H1 (cell line): ENCODE data around the gene GUCA2B. TPM values are rescaled to one million over a fixed set of nuclear protein-coding genes. Genes with fewer than 3 reads are reported as not detected.

Experiments
- BRCA1 ChIP-seq: IDR thresholded peaks from 2 replicates; pipeline ENCODE4 v1.6.1; 2012; ENCODE audit warnings: low read depth, low read length, improper control_type of control experiment
- CHD7 ChIP-seq: fragments of 300-600 bp; sonication (generic); IDR thresholded peaks from 2 replicates; pipeline ENCODE4 v1.7.1; 2012; ENCODE audit warnings: low read length, moderate library complexity, mild to moderate bottlenecking, inconsistent platforms; ENCODE audit not compliant: insufficient replicate concordance
- HDAC6 ChIP-seq: IDR thresholded peaks from one replicate; pipeline ENCODE4 v1.7.1; 2012; ENCODE audit warnings: low read depth, mild to moderate bottlenecking, inconsistent platforms, low read length, moderate library complexity
- KDM5A ChIP-seq: fragments of 200-600 bp; IDR thresholded peaks from 2 replicates; pipeline ENCODE4 v1.7.1; 2012; ENCODE audit warnings: mild to moderate bottlenecking, low read length, inconsistent platforms, mixed read lengths
- RBBP5 ChIP-seq: IDR thresholded peaks from 2 replicates; pipeline ENCODE4 v1.7.1; 2012; ENCODE audit warnings: low read depth, mild to moderate bottlenecking, inconsistent platforms, low read length, moderate library complexity, borderline replicate concordance
- polyA plus RNA-seq, 7 experiments: library from polyadenylated mRNA; depleted of rRNA in 3 of 7; stranded (reverse) in 5 of 7; unstranded in 2 of 7; fragments of >200 nt in 5 of 7; fragments of 200-250 nt in 2 of 7; gene quantifications; 1 replicate in 5 of 7; 2 replicates in 1 of 7; 4 replicates in 1 of 7; pipeline versions ENCODE4 v1.2.1 to v1.2.3, GENCODE V29; 2011 to 2013; ENCODE audit warnings: missing spikeins in 2 of 7, mixed read lengths in 2 of 7
- total RNA-seq: library from RNA; stranded (reverse); fragmentation: NEBNext Ultra II Directional; extraction: Animal tissue kit (Norgen Biotek cat#: 25700); gene quantifications from 2 replicates; pipeline ENCODE4 v1.2.1, GENCODE V29; 2021
- TF ChIP-seq, protein P1 (sequence below), 3 experiments: IDR thresholded peaks; 1 replicate in 2 of 3; 2 replicates in 1 of 3; pipeline versions ENCODE4 v1.5.1 to v1.6.1; 2011; ENCODE audit warnings: low read length in 3 of 3, mild to moderate bottlenecking in 3 of 3, inconsistent platforms in 2 of 3, low read depth in 1 of 3, moderate library complexity in 1 of 3; ENCODE audit not compliant: insufficient read depth in 1 of 3; ENCODE audit errors: control extremely low read depth in 1 of 3

GUCA2B gene
- total and polyA plus RNA-seq, 2 of the 8 experiments (the other 6 are each of a cell fraction or from before 2014, with no cell fraction given) = not detected

DNA sequence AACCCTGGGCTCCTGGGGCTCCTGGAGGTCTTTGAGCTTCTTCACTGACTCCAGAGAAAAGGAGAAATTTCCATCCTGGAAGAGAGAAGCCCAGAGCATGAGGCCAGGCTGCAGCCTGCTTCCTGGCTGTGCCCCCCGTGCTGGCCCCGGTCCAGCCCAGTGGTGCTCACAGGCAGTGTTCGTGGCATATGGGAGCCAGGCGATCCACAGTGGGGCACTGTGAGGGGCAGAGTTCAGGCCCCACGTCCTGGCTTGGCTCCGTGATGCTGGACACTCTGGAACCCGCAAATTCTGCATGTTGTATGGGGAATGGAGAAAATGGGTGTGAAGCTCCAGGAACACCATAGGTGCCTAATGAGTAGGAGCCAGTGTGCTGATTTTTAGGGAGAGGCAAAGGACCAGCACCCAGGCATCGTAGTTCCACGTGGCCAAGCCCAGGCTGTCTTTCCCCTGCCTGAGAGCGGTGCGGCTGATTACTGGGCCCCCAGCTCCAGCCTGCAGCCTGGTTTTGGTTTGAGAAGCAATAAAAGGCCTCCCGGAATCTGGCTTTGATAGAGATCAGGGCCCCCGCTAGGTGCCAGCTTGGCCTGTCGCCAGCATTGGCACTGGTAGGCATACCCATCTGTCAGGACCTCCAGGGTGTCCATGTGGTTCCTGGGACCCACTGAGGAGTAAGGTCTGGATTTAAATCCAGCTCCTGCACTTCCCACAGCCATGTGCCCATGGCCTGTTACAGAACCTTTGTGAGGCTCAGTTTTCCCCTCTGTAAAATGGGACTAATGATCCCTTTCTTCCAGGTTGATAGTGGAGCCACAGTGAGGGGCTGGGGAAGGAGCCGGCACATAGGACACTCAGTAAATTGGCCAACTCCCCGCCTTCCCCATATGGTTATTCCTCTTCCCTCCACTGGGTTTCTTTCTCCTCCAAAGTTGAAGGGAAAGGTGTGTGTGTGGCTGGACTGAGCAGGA, 10.6 kb downstream of the GUCA2B start (continued):
- TF ChIP-seq CHD7 (no peak), RBBP5 (no peak), KDM5A (no peak), BRCA1 (no peak), HDAC6 (no peak)
- TF ChIP-seq, protein P1, sequence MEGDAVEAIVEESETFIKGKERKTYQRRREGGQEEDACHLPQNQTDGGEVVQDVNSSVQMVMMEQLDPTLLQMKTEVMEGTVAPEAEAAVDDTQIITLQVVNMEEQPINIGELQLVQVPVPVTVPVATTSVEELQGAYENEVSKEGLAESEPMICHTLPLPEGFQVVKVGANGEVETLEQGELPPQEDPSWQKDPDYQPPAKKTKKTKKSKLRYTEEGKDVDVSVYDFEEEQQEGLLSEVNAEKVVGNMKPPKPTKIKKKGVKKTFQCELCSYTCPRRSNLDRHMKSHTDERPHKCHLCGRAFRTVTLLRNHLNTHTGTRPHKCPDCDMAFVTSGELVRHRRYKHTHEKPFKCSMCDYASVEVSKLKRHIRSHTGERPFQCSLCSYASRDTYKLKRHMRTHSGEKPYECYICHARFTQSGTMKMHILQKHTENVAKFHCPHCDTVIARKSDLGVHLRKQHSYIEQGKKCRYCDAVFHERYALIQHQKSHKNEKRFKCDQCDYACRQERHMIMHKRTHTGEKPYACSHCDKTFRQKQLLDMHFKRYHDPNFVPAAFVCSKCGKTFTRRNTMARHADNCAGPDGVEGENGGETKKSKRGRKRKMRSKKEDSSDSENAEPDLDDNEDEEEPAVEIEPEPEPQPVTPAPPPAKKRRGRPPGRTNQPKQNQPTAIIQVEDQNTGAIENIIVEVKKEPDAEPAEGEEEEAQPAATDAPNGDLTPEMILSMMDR (IDR thresholded peaks at IDR 0.05; ENCODE audit: control extremely low read depth in 1 of 3, insufficient read depth in 1 of 3, low read depth in 1 of 3, low read length in 3 of 3) = no peak
